Lung (tissue), 16 donors: ENCODE data around the gene CARF. TPM values are rescaled to one million over a fixed set of nuclear protein-coding genes. Genes with fewer than 3 reads are reported as not detected.
A peak's percentile ranks its signal among the peaks of the same experiment; 100 is the strongest.

Source experiments
- ATAC-seq: fragments of 200-7000 bp; cut with Tn5 transposase; one replicate; pipeline ENCODE4 v1.9.1; 2020; ENCODE audit warnings: moderate number of reproducible peaks; ENCODE audit not compliant: insufficient read depth, low FRiP score
- DNase-seq, 3 donors: peaks; one replicate each; pipeline ENCODE4 v3.0.0-alpha.2; 2013 to 2017
- H3K27ac ChIP-seq, 2 donors: one replicate each; pipeline ENCODE4 v1.5.1; 2013; ENCODE audit warnings: mild to moderate bottlenecking in 2 of 2, moderate library complexity in 2 of 2, control low read depth in 1 of 2, inconsistent platforms in 1 of 2, low read depth in 1 of 2, low read length in 1 of 2
- H3K27me3 ChIP-seq, 3 donors: one replicate each; pipeline ENCODE4 v1.5.1; 2013; ENCODE audit warnings: low read length in 2 of 3; ENCODE audit not compliant: control insufficient read depth in 3 of 3, insufficient read depth in 3 of 3
- H3K36me3 ChIP-seq, 4 donors: one replicate each; pipeline ENCODE4 v1.5.1; 2013; ENCODE audit warnings: low read length in 4 of 4, mild to moderate bottlenecking in 1 of 4, moderate library complexity in 1 of 4; ENCODE audit not compliant: control insufficient read depth in 4 of 4, insufficient read depth in 4 of 4
- H3K4me1 ChIP-seq, 5 donors: one replicate each; pipeline ENCODE4 v1.5.1; 2013; ENCODE audit warnings: low read length in 5 of 5, mild to moderate bottlenecking in 2 of 5, moderate library complexity in 1 of 5; ENCODE audit not compliant: control insufficient read depth in 5 of 5, insufficient read depth in 5 of 5
- H3K4me3 ChIP-seq: one replicate; pipeline ENCODE4 v1.5.1; 2013; ENCODE audit warnings: mild to moderate bottlenecking, control low read depth, moderate library complexity
- H3K9ac ChIP-seq, 2 donors: one replicate each; pipeline ENCODE4 v1.5.1; 2013; ENCODE audit warnings: low read length in 2 of 2, control low read depth in 1 of 2; ENCODE audit not compliant: insufficient read depth in 1 of 2
- H3K9me3 ChIP-seq, 4 donors: one replicate each; pipeline ENCODE4 v1.5.1; 2013; ENCODE audit warnings: low read length in 3 of 4, mild to moderate bottlenecking in 1 of 4, moderate library complexity in 1 of 4; ENCODE audit not compliant: control insufficient read depth in 4 of 4, insufficient read depth in 3 of 4
- WGBS, 2 donors: extraction: QIAGEN DNeasy Blood & Tissue Kit; methylation state at CpG; one replicate each; pipeline ENCODE4 v1.1.7; 2013; 5-methylcytosine and 5-hydroxymethylcytosine counted together
- long read RNA-seq, 5 donors: transcript quantifications; one replicate each; lab custom pipeline, GENCODE V29; 2026
- polyA plus RNA-seq, 2 donors: library from polyadenylated mRNA; stranded (reverse); fragments of 200-250 nt; gene quantifications; one replicate each; pipeline ENCODE4 v1.2.1, GENCODE V29; 2013
- total RNA-seq, 2 donors: library from RNA; depleted of rRNA in 1 of 2; stranded (reverse); fragments of >200 nt in 1 of 2; gene quantifications; one replicate each; pipeline ENCODE4 v1.2.1, GENCODE V29; 2014 to 2021
- TF ChIP-seq, protein P1 (sequence below): IDR thresholded peaks from 2 replicates; pipeline ENCODE4 v1.5.1; 2012; ENCODE audit warnings: mild to moderate bottlenecking; ENCODE audit errors: control extremely low read depth, extremely low read depth
- donor health status: control.
- donor health status: control.
- donor health status: Bipolar disorder and iron deficiency.
- donor health status: healthy.
- donor health status: DM: yes; HTN: yes; CAD: no.

CARF gene
- total RNA-seq (10 to 100 TPM in 1 of 2 donors, 1 to 10 TPM in 1; 7.8 to 20.0 TPM), polyA plus RNA-seq (1 to 10 TPM; 1.8 to 2.8 TPM)
- long read RNA-seq, donor 1, full-length matches to known transcripts, result 1 of 1 reads
- long read RNA-seq, donor 1, partial matches to known transcripts, result 0 of 1 reads
- long read RNA-seq, donor 1, other reads (novel, unspliced or antisense), result 0 of 1 reads
- long read RNA-seq, donor 2, result 0 reads
- long read RNA-seq, donor 3, full-length matches to known transcripts, result 1 of 1 reads
- long read RNA-seq, donor 3, partial matches to known transcripts, result 0 of 1 reads
- long read RNA-seq, donor 3, other reads (novel, unspliced or antisense), result 0 of 1 reads
- long read RNA-seq, donor 4, result 0 reads
- long read RNA-seq, donor 5, result 0 reads

DNA sequence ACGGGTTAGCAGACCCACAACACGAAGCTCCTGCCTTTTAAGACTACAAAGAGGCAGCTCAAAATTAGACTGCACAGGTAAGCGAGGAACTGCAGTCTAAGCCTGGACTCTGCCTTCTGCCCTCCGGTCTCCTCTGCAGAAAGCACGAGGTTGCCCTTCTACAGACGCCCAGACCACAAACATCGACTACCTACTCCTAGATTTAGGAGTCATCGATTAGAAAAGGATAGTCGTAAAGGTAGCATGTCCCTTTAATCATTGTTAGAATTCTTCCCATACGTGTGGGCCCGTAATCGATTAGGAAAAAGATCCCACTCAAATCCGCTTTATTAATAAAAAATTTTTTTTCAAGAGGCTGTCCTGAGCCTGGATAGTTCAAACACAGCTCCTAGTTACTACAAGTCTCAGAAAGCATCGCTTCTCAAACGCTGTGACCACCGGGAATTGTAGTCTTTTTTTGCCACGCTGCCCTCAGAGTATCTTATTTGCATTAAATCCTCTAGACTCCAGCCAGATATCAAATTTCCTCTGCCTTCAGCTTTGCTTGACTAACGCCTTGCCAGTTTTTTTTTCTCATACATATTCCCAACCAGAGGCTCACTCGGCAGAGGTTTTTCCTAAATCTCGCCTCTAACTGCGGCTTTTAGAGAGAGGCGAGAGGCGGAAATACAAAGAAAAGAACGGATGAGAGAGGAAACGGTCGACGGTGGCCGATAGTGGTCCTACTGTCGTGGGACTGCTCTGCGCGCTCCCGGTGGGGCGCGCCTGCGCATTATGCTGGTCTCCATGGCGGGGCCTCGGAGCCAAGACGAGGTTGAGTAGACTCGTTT is at the start of gene CARF, which contains the start of gene WDR12:
Gene CARF (plus strand): TSS at position 764 of the 830 bp plus-strand sequence. CDS start 29,628 bp downstream, outside the sequence.
Gene WDR12 (minus strand): TSS at position 162 of the 830 bp plus-strand sequence. CDS start 197 bp downstream, outside the sequence.
- Histone ChIP-seq H3K36me3 (no peaks in the 10 kb centered on the region), H3K9me3 (no peaks in the 10 kb centered on the region), H3K9ac (peak within 1 kb of the TSS; percentile 58 to 91), H3K27ac (peak within 1 kb of the TSS; percentile 84 to 98), H3K27me3 (no peaks in the 10 kb centered on the region), H3K4me1 (peaks cover 0 to 11% (median 5%) of the 10 kb centered on the region in 5 donors), H3K4me3 (peak within 1 kb of the TSS; percentile 62)
- ATAC-seq (peak; percentile 96), DNase-seq (peak; percentile 94 to 98 (median 98))
- TF ChIP-seq, protein P1, sequence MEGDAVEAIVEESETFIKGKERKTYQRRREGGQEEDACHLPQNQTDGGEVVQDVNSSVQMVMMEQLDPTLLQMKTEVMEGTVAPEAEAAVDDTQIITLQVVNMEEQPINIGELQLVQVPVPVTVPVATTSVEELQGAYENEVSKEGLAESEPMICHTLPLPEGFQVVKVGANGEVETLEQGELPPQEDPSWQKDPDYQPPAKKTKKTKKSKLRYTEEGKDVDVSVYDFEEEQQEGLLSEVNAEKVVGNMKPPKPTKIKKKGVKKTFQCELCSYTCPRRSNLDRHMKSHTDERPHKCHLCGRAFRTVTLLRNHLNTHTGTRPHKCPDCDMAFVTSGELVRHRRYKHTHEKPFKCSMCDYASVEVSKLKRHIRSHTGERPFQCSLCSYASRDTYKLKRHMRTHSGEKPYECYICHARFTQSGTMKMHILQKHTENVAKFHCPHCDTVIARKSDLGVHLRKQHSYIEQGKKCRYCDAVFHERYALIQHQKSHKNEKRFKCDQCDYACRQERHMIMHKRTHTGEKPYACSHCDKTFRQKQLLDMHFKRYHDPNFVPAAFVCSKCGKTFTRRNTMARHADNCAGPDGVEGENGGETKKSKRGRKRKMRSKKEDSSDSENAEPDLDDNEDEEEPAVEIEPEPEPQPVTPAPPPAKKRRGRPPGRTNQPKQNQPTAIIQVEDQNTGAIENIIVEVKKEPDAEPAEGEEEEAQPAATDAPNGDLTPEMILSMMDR, result no peak
- 0% methylated on average over 36 to 39 of the region's 39 CpGs for WGBS, 2 donors

DNA sequence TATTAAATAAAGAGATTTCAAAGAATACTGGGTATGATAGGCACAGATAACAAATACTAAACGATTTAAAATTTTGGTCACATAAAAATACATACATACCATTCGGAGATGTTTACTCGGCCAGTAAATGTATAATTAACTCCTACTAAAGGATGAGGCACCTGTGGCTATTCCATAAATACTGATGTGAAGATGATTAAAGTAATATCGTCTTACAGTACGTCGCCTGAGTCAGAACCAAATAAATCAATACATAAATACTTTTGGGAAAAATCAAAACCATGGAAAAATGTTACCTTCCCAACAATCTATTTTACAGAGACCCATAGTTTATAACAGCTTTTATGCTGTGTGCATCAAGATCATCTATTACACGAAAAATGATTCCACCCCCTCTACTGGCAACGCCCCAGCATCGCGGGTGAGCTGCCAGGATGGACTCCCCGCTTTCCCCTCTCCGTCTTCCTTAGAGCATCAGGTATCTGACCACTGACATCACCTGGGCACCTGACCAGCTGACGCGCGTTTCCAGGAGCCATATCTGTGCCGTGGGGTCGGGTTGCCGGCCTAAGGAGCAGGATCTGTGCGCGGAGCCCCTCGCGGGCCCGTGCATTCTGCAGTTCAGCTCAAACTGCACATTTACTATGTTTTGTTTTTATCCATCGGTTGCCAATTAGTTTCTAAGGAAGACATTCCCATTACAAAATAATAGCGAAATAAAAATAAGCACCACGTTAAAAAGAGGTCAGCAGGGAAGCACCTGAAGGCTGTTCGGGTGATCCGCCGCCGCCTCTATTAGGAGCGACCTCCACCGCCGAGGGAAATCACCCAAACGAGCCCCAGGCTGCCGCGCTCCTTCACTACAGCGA is 41.4 kb upstream of the CARF start:
- Histone ChIP-seq H3K27me3 (no peaks in the 10 kb centered on the region), H3K4me1 (peaks cover 0 to 8% (median 0%) of the 10 kb centered on the region in 5 donors), H3K4me3 (peak overlapping the region; percentile 96), H3K9ac (peak overlapping the region; percentile 61 to 88), H3K27ac (peak overlapping the region; percentile 85 to 86), H3K36me3 (peaks cover 0 to 3% (median 0%) of the 10 kb centered on the region in 4 donors), H3K9me3 (no peaks in the 10 kb centered on the region)
- peak; percentile 77 to 83 (median 80) for DNase-seq
- ATAC-seq, result peak; percentile 48
- TF ChIP-seq, protein P1, result peak; percentile 15
- WGBS, 2 donors, result 4% methylated on average over 37 of the region's 37 CpGs

DNA sequence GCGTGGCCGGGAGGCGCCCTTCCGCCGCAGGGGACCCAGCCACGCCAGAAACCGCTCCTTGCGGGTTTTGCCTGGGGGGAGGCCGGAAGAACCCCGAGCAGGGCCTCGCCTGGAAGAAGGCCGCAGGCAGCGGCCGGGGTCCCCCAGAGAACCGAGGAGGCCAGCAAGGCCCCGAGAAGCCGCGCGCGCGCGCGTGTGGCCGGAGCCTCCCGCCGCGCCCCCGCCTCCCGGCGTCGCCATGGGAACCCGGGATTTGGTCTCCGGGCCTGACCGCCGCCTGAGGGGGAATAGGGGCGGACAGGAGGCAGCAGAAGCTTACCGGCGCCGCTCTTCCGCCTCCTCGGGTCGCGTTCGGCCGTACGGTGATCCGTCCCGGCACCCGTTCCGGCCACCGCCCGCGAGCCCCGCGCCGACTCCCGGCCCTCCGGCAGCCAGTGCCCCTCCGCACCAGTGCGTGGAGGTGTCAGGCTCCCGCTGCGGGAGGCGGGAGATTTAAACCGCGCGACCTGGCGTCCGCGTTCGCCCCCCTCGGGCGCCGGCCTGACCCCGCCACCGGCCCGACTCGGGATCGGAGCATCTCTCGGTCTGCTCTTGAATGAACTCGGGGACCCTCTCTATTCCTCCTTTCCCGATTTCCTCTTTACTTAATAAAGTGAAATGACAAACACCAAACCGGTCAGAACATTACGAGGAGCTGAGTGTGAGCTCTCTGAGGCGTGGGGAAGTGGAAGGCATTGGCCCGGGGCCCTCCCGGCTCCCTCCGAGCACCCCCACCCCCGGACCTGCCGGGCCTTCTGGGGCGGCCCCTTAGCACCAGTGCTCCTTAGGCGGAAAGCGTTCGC is 40.6 kb upstream of the CARF start, which contains the start of gene ICA1L:
Gene ICA1L (minus strand): TSS at position 467 of the 842 bp plus-strand sequence. CDS start 42,757 bp downstream, outside the sequence.
- H3K4me3 ChIP-seq, result peak within 1 kb of the TSS; percentile 96
- DNase-seq (peak; percentile 85 to 87 (median 85)), ATAC-seq (peak; percentile 85)
- H3K9ac ChIP-seq, result peak within 1 kb of the TSS; percentile 61 to 88
- peaks cover 0 to 3% (median 0%) of the 10 kb centered on the region in 4 donors for H3K36me3 ChIP-seq
- no peaks in the 10 kb centered on the region for H3K27me3 ChIP-seq
- TF ChIP-seq, protein P1, result no peak
- H3K27ac ChIP-seq, result peak within 1 kb of the TSS; percentile 85 to 86
- H3K4me1 ChIP-seq, result peaks cover 0 to 8% (median 0%) of the 10 kb centered on the region in 5 donors
- WGBS, 2 donors, result 0% methylated on average over 53 to 93 of the region's 93 CpGs
- no peaks in the 10 kb centered on the region for H3K9me3 ChIP-seq
